OCI-LY7 (cell line): ENCODE data around the gene DHX9. TPM values are rescaled to one million over a fixed set of nuclear protein-coding genes. Genes with fewer than 3 reads are reported as not detected.

ENCODE experiments used
- BruUV-seq: library from RNA; stranded (reverse); fragments of 400-500 nt; replicated peaks from 2 replicates; lab custom pipeline; 2021; lab: Mats Ljungman, UMichigan
- CTCF ChIA-PET: fragments of 300-600 bp; sonication (Branson Sonifier 250); formaldehyde crosslinking; loops from one replicate; lab custom pipeline; 2022; ENCODE audit warnings: antibody characterized with exemption; ENCODE audit not compliant: unreplicated experiment; lab: Charles Lee
- POLR2A ChIA-PET: fragments of 300-600 bp; sonication (Branson Sonifier 250); formaldehyde crosslinking; loops from one replicate; lab custom pipeline; 2022; ENCODE audit warnings: antibody characterized with exemption; lab: Charles Lee
- DNase-seq: peaks from one replicate; pipeline ENCODE4 v3.0.0-alpha.2; 2015; ENCODE audit warnings: low spot score
- H2AFZ ChIP-seq: fragments of 200-600 bp; sonication (generic), shearing (Covaris generic); 2 replicates; pipeline ENCODE4 v1.6.1; 2014; ENCODE audit warnings: mild to moderate bottlenecking, antibody characterized with exemption, low read length, moderate library complexity
- H3K27ac ChIP-seq: fragments of 200-600 bp; sonication (generic); 2 replicates; pipeline ENCODE4 v1.5.1; 2014; ENCODE audit warnings: mixed run types, low read depth, mild to moderate bottlenecking, moderate library complexity, low read length, inconsistent platforms; ENCODE audit not compliant: poor library complexity, severe bottlenecking
- H3K36me3 ChIP-seq: fragments of 200-600 bp; sonication (generic); 2 replicates; pipeline ENCODE4 v1.6.1; 2014; ENCODE audit warnings: mild to moderate bottlenecking, antibody characterized with exemption, low read length, moderate library complexity, mixed read lengths; ENCODE audit not compliant: insufficient read depth
- H3K4me1 ChIP-seq: fragments of 200-600 bp; sonication (generic); 2 replicates; pipeline ENCODE4 v1.5.1; 2014; ENCODE audit warnings: mild to moderate bottlenecking, low read length; ENCODE audit not compliant: insufficient read depth, poor library complexity, severe bottlenecking
- H3K4me2 ChIP-seq: fragments of 200-600 bp; sonication (generic); 2 replicates; pipeline ENCODE4 v1.6.1; 2014; ENCODE audit warnings: mild to moderate bottlenecking, low read length
- H3K4me3 ChIP-seq: fragments of 200-600 bp; sonication (generic); 2 replicates; pipeline ENCODE4 v1.5.1; 2014; ENCODE audit warnings: mild to moderate bottlenecking, low read depth, low read length; ENCODE audit not compliant: poor library complexity, severe bottlenecking
- H3K79me2 ChIP-seq: fragments of 200-600 bp; sonication (generic); 2 replicates; pipeline ENCODE4 v1.6.1; 2016; ENCODE audit warnings: low read depth, mild to moderate bottlenecking, low read length, moderate library complexity, mixed read lengths; ENCODE audit not compliant: insufficient read depth
- H3K9me2 ChIP-seq: fragments of 200-600 bp; sonication (generic); 2 replicates; pipeline ENCODE4 v1.6.1; 2016; ENCODE audit warnings: mild to moderate bottlenecking, low read length, mixed read lengths; ENCODE audit not compliant: insufficient read depth
- H3K9me3 ChIP-seq: fragments of 200-600 bp; sonication (generic); 2 replicates; pipeline ENCODE4 v1.6.1; 2014; ENCODE audit warnings: mild to moderate bottlenecking, mixed run types, low read length, mixed read lengths
- H4K20me1 ChIP-seq: fragments of 200-600 bp; sonication (generic); 2 replicates; pipeline ENCODE4 v1.6.1; 2014; ENCODE audit warnings: mild to moderate bottlenecking, antibody characterized with exemption, low read length, moderate library complexity, mixed read lengths; ENCODE audit not compliant: insufficient read depth
- EZH2phosphoT487 ChIP-seq: fragments of 200-600 bp; sonication (generic); IDR thresholded peaks from 2 replicates; pipeline ENCODE4 v1.6.1; 2018; ENCODE audit warnings: low read depth, borderline replicate concordance, mild to moderate bottlenecking, mixed run types, antibody characterized with exemption, low read length, moderate library complexity, mixed read lengths
- intact Hi-C: fragments of 100-400 bp; cut with micrococcal nuclease; formaldehyde crosslinking; loops from one replicate; pipeline ENCODE4 v1.10.0; 2022; ENCODE audit not compliant: unreplicated experiment
- total RNA-seq, 2 experiments: library from RNA; depleted of rRNA in 1 of 2; stranded (reverse); fragments of >200 nt in 1 of 2; shearing (Covaris generic) in 1 of 2; gene quantifications; 2 replicates each; pipeline ENCODE4 v1.2.3, GENCODE V29; 2014 to 2022
- TF ChIP-seq, protein P1 (sequence below): fragments of 200-600 bp; sonication (generic); conservative IDR thresholded peaks from 2 replicates; pipeline ENCODE4 v1.5.1; 2014; ENCODE audit warnings: mild to moderate bottlenecking, antibody characterized with exemption, low read length, moderate library complexity, mixed read lengths

The DHX9 gene
- total RNA-seq, 2 experiments from 2014 or later = 217 to 271 TPM

DNA sequence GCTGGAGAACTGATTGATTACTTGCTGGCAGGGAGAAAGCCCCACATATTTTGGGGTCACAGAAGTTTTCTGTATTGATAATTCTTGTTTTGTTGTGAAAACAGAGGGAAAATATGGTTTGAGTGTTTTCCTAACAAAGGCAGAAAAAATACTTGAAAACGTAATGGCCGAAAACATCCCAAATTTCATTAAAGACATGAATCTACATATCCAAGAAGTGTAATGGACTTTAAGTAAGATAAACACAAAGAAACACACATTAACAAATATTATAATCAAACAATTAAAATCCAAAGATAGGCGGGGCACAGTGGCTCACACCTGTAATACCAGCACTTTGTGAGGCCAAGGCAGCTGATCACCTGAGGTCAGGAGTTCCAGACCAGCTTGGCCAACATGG lies 74.3 kb downstream of the DHX9 start:
- TF ChIP-seq, protein P1, sequence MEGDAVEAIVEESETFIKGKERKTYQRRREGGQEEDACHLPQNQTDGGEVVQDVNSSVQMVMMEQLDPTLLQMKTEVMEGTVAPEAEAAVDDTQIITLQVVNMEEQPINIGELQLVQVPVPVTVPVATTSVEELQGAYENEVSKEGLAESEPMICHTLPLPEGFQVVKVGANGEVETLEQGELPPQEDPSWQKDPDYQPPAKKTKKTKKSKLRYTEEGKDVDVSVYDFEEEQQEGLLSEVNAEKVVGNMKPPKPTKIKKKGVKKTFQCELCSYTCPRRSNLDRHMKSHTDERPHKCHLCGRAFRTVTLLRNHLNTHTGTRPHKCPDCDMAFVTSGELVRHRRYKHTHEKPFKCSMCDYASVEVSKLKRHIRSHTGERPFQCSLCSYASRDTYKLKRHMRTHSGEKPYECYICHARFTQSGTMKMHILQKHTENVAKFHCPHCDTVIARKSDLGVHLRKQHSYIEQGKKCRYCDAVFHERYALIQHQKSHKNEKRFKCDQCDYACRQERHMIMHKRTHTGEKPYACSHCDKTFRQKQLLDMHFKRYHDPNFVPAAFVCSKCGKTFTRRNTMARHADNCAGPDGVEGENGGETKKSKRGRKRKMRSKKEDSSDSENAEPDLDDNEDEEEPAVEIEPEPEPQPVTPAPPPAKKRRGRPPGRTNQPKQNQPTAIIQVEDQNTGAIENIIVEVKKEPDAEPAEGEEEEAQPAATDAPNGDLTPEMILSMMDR = no peak
- no peak for TF ChIP-seq EZH2phosphoT487
- intact Hi-C loops = loop anchor here (10.0 kb wide), 1 partner anchor 309 kb away; the partner anchor contains the start of gene RGS16
- DNase-seq = no peak
- peaks cover 16% of the 10 kb centered on the region for H3K4me1 ChIP-seq
- no peaks in the 10 kb centered on the region for H3K36me3 ChIP-seq
- H4K20me1 ChIP-seq = no peaks in the 10 kb centered on the region
- H3K79me2 ChIP-seq = no peaks in the 10 kb centered on the region
- no peak overlapping the region for H3K4me2 ChIP-seq
- CTCF ChIA-PET = no interaction called here
- H2AFZ ChIP-seq = no peak overlapping the region
- H3K9me2 ChIP-seq = no peaks in the 10 kb centered on the region
- H3K27ac ChIP-seq = no peak overlapping the region
- peaks cover 4% of the 10 kb centered on the region; the same call in 1 of the 2 replicates for H3K9me3 ChIP-seq
- POLR2A ChIA-PET = no interaction called here
- no peak overlapping the region for H3K4me3 ChIP-seq
- no TSS peak for BruUV-seq

DNA sequence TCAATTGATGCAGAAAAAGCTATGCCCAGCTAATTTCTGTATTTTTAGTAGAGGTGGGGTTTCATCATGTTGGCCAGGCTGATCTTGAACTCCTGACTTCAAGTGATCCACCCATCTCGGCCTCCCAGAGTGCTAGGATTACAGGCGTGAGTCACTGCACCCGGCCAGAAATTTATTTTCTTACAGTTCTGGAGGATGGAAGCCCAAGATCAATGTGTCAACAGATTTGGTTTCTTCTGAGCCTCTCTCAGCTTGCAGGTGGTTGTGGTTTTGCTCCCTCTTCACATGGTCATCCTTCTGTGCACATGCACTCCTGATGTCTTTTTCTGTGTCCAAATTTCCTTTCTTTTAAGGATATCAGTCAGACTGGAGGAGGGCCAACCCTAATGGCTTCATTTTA lies 78.2 kb downstream of the DHX9 start:
- POLR2A ChIA-PET = interaction anchor here (0.9 to 1.3 kb wide), 2 partner anchors 11 to 12 kb away, joined by 4 to 6 read pairs; no protein-coding TSS in a partner anchor
- H3K27ac ChIP-seq = peak overlapping the region; percentile 49
- intact Hi-C loops = loop anchor here (10.0 kb wide), 1 partner anchor 313 kb away; the partner anchor contains the start of gene RGS16
- H3K4me1 ChIP-seq = peaks cover 16% of the 10 kb centered on the region
- peak overlapping the region; percentile 34 for H3K4me3 ChIP-seq
- H4K20me1 ChIP-seq = no peaks in the 10 kb centered on the region
- H3K36me3 ChIP-seq = no peaks in the 10 kb centered on the region
- H3K9me3 ChIP-seq = peaks cover 4% of the 10 kb centered on the region; the same call in 1 of the 2 replicates
- peak overlapping the region; percentile 58 for H3K4me2 ChIP-seq
- H3K9me2 ChIP-seq = no peaks in the 10 kb centered on the region
- no TSS peak for BruUV-seq
- DNase-seq = peak; percentile 64
- H2AFZ ChIP-seq = peak overlapping the region; percentile 55; the same call in 1 of the 2 replicates
- no peaks in the 10 kb centered on the region for H3K79me2 ChIP-seq
- no peak for TF ChIP-seq EZH2phosphoT487
- TF ChIP-seq, protein P1 = no peak
- CTCF ChIA-PET = no interaction called here

DNA sequence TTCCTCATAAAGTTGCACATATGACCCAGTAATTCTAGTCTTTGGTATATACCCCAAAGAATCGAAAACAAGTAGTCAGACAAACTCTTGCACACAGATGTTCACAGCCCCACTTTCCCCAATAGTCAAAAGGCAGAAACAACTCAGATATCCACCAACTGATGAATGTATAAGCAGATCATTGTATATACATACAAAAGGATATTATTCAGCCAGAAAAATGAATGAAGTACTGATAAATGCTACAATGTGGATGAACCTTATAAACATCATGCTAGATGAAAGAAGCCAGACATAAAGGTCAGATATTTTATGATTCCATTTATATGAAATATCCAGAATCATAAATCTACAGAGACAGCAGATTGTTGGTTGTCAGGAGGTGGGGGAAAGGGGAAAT lies 86.5 kb downstream of the DHX9 start:
- CTCF ChIA-PET = no interaction called here
- Histone ChIP-seq H3K4me2 (peak overlapping the region; percentile 10; the same call in 1 of the 2 replicates), H2AFZ (no peak overlapping the region), H3K9me2 (no peaks in the 10 kb centered on the region), H3K79me2 (peaks cover 3% of the 10 kb centered on the region; the same call in 1 of the 2 replicates), H3K27ac (no peak overlapping the region), H3K9me3 (no peaks in the 10 kb centered on the region), H3K4me3 (no peak overlapping the region), H3K4me1 (peaks cover 32% of the 10 kb centered on the region), H3K36me3 (no peaks in the 10 kb centered on the region), H4K20me1 (no peaks in the 10 kb centered on the region)
- no peak for TF ChIP-seq EZH2phosphoT487
- TF ChIP-seq, protein P1 = no peak
- POLR2A ChIA-PET = no interaction called here
- intact Hi-C loops = loop anchor here (5.0 kb wide), 1 partner anchor 547 kb away; the partner anchor contains the start of gene SMG7
- TSS peak; percentile 61 for BruUV-seq
- no peak for DNase-seq
